Measurements from ENCODE around the gene MGAT1.
"Not testable (repeated sequence)": the region's sequence is repeated elsewhere in the genome, so short reads cannot be mapped to it uniquely, and the experiment has no call there.

MGAT1 gene

DNA sequence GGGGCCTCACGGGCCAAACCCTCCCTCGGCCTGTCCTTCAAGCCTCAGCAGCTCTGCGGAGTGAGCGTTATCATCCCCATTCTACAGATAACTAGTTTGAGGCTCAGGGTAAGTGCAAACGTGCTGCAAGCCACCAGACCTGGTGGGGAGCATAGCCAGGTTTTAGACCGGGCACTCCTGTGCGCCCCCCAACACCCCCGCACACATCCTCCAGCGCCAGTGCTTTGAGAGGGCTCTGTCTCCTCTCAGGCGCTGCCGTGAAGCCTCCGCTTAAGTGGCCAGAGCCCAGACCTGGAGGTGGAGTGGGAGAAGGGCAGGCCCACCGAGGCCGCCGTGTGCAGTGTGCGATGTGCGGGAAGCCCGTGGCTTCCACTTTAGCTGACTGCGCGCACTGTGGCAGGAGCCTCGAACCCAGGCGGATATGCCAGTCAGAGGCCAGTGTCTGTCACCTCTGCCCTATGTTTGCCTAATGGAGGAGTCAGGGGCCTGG, 1.6 kb upstream of the MGAT1 start:
- DNase-seq (ENCODE audit: low spot score): no peak

DNA sequence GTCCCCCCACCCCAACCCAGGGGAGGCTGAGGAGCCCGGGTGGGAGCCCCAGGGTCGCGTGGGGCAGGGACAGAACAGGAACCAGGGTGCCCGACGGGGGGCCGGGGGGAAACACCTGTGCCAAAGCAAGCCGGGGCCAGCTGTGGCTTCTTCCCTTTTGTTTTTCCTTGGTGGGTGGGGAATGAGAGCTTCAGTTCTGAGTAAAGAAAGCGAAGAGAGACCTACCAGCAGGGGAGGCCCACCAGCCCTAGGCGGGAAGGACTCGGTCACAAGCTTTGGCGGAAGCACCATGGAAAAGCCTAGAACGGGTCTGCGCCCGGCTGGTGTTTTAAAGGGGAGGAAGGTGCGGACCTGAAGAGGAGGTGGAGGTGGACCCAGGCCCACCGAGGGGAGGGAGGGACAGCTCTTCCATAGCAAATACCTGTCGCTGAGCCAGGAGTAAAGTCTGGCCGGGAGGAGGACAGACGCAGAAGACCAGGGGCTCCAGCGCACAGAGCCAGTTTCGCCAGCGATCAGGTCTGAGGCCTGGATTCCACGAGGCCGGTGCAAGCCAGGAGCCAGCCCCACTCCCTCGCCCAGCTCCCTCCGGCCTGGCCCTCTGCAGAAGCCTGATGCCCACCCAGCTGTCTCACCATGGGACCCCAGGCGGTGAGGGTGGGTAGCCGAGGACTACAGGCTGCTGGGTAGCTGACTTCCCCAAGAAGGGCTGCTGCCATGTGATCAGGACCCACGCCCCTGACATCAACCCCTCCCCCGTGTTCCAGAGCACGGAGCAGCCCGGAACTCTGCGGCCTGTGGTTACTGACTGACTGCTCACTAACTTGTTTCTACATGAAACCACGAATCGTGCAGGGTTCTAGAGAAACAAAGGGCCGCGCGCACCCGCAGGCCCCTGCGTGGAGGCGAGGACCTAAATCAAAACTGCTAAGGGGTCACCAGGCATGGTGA, 849 bp upstream of the MGAT1 start:
- DNase-seq (ENCODE audit: low spot score): peak; percentile 93

DNA sequence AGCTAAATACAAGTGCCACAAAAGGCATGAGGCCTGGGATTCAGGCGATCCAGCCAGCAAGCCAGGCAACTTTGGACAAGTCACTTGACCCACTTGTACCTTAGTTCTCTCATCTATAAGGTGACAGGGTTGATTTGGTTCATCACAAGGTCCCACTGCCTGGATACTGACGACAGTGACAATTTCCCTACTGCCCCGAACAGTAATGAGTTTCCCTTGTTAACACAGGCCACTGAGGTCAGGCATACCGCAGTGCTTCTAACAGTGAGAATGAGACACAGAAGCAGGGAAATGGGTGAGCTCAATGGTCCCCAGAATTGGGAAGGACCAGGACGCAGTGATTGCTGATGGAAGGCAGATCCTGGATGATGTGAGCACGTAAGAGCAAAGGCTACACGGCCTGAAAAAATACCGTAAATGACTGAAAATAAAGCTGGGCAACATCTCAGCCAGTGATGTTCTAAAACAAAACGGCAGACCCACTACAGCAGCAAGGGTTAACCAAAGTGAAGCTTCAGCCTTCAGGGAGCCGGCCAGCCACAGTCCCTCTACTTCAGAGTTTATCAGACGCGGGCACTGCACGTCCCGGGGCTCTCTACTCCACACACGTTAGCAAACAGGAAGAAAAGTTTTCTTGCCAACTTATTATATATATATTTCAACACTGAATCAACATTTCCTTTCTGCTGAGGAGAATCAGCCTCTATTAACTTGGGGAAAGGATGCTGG, 846 bp downstream of the MGAT1 start:
- no peak for DNase-seq (ENCODE audit: low spot score)

DNA sequence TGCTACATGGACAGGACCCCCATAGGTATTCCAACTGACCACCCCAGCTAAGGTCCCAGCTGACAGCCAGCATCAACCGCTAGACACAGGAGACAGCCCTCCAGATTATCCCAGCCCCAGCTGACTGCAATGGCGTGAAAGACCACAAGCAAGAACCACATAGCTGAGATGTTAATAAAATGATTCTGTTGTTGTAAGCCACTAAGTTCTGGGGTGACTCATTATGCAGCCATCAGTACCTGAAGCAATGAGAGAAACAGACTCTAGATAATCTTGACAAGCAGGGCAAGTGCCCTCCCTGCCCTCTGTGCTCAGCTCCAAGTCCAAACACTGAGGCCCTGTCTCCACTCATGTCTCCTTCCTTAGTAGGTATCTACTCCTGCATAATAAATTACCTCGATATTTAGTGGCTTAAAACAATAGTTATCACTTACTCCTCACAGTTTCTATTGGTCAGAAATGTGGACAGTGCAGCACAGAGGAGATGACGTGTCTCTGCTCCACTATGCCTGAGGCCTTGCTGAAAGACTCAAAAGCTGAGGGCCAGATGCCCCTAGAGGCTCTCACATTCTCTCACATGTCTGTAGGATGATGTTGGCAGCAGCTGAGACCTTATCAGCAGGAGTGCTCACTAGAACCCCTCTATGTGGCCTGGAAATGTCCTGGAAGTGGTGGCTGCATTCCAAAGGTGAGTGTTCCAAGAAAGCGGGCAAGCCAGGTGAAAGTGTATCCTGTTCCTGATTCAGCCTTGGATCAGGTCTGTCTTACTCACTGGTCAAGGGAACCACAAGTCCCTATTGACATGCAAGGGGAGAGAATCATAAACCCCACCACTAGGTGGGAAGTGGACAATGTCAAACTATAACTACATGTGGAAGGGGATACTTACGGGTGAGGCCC, 2.5 kb downstream of the MGAT1 start:
- no peak for DNase-seq (ENCODE audit: low spot score)

DNA sequence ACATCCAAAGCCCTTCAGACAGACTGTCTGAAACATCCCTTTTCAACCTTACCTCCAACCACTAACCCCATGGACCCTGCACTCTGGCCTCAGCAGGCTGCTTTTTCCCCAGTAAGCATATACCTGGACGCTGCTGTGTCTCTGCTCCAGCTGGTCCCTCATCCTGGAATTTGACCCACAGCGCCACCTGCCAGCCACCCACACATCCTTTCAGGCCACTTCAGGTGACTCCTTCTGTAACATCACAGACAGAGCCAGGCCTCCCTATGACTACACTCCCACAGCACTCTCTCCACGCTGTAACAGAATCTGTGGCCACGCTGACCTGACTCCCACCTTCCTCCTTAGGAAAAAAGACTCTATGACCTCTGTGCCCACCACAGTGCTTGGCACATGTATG, 3.4 kb downstream of the MGAT1 start:
- DNase-seq (ENCODE audit: low spot score): no peak

DNA sequence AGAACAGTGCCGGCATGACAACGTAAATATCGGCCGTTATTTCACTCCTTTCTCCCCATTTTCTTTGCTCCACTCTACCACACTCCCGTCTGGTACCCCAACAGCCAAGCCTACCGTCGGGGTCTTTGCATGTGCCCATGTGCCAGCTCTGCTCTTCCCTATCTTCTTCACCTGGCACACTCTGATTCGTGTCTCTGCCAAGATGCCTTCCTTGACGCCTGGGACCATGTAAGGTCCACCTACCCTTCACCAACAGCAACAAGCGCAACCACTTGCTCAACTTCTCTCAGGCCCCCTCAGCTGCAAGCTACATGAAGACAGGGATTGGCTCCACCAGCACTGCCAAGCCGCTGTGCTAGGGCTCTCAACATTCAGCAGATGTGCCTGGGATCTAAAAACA, 4.4 kb downstream of the MGAT1 start:
- DNase-seq (ENCODE audit: low spot score): no peak

DNA sequence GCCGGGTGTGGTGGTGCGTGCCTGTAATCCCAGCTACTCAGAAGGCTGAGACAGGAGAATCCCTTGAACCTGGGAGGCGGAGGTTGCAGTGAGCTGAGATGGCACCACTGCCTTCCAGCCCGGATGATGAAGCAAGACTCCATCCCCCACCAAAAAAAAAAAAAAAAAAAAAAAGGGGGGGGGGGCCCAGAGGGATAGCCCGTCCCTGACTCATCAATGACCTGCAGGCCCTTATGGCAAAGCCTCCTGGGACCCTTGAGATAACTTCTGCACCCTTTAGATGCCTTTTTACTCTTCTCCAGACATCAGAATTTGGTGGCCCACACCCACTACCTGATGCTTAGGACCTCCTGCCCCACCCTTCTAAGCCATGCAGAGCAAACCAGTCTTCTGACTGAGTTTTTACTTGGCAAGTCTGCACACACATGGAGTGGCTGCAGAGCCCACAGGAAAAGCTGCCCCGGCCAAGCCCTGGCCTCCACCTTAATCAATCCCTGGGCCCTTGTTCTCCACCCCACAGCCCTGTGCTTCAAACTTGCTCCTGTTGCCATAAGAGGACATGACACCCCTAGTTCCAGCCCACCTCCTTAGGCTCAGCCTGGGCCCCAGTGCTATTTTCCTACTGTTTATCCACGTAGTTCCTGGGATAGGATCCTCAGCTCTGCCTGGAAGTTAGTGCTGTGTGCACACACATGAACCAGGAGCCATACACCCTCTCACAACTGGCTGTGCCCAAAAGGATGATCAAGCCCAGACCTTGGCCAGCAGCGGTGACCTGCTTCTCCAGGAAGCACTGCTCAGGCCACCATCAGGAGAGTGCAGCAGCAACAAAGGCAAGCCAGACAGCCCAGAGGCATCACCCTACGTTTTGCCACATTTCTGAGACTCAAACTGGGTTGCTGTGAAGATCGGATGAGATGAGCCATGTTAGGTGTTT, 5.1 kb downstream of the MGAT1 start:
- DNase-seq (ENCODE audit: low spot score): no peak

DNA sequence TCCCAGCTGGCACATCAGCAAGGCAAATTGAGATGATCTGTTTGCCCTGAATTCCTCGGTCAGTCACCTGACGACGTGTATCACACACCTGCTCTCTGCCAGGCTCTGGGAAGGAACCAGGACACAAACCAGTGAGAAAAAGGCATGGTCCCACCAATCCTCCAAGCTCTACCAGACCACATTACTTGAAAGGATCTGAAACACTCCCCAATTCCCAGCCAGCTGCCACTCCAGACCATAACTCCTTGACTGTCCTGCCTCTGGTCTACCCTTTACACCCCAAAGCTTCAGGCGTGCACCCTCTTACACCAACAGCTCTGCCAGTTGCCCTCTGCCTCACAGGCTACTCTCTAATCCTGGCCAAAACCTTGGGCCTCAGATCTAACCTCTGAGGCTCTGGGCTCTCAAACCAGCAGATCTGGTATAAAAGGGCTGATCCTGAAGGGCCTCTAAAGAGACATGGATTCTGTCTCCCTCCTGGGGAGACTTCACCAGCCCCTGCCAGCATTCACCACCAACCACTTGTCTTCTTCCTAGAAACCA, 6.8 kb downstream of the MGAT1 start:
- DNase-seq (ENCODE audit: low spot score): no peak

DNA sequence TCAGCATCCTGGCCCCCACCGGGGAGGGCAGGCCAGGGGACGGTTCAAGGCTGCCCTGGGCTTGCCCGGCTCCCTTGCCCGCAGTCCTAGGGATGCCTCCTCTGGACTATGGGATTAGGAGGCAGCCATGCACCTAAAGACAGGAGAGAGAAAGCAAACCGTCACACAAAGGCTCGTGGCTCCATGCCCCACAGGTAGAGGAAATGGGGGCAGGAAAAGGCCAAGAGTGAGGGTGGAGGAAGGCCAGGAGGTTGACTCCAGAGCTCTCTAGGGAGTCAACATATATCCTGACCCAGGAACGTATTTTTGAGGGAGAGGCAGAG, 9.7 kb downstream of the MGAT1 start:
- no peak for DNase-seq (ENCODE audit: low spot score)

DNA sequence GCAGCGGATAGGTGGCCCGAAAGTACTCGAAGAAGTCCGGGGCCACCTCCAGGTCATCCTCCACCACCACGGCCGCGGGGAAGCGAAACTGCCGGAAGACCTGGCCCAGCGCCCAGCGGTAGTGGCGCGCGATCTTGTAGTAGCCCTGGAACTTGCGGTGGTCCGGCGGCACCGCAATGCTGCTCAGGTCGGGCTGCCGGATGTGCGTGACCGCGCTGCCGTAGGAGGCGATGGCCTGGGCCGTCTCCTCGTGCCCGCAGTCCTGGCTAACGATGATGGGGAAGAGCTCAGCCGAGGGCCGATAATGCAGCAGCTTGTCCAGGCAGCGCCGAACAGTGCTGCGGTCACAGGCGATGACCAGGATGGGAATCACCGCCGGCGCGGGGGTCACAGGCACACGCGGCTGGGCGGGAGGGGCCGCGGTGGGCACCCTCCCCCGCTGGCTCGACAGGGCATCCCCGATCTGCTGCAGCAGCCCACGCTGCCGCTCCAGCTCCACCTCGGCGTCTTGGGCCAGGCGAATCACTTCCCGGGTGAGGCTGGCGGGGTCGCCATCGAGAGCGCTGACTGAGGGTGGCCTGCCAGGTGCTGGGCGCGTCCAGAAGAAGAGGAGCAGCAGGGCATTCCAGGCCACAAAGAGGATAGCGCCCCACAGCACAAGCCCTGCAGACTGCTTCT, 10.2 kb downstream of the MGAT1 start:
- DNase-seq (ENCODE audit: low spot score): no peak

DNA sequence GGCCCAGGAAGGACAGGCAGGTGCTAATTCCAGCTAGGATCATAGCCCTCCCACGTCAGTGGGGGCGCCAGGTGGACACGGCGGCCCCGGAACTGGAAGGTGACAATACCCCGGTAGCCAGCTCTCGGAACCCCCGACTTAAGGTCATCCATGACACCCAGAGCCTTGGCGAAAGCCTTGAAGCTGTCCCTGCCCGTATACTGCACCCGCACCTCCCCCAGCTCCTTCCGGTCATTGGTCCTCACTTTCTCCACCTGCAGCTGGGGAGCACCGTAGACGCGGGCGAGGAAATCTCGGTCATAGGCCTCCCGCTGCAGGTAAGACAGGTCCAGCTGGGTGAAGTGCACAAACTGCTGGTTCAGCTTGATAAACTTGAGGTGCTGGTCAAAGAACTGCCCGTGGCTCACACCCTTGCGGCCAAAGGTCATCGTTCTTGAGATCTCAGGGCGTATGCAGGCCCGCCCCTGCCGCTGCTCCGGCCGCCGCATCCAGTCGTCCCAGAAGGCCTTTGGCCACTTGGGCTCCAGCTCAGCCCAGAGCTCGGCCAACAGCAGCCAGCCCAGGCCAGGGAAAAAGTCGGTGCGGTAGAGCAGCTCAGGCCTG, 10.9 kb downstream of the MGAT1 start:
- no peak for DNase-seq (ENCODE audit: low spot score)

DNA sequence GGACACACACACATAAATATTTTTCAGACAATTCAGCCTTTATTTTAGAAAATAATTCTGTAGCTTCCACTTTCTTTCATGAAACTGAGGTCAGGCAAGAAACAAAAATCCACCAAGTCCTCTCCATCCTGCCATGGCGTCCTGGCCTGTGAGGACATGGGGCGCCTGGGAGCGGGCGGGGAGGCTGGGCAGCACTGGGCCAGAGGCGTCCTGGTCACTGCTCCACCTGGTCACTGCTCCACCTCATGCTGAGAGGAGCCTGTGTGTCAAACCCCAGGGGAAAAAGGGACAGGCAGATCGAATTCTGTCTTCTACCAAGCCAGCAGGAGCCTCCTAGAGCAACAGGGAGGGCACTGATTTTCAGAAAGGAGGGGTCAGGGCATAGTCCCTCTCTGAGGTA, 12.1 kb downstream of the MGAT1 start:
- DNase-seq (ENCODE audit: low spot score): no peak

DNA sequence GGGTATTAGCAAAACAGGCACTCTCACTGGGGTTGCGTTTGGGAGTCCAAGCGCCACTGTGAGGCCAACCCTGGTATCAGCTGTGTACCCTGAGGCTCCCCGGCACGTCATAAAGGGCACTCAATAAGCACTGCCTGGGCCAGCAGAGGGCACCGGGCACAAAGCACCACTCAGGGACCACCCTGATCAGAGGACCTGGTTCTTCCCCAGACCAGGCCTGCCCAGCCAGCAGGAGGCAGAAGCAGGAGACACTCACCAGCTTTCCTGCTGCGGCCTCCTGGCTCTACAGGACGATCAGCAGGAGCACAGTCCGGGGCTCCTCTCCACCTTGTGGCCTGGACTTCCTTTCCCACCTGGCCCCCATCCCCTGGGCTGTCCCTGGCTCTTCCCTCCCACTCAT, 12.6 kb downstream of the MGAT1 start:
- DNase-seq (ENCODE audit: low spot score): peak; percentile 57

DNA sequence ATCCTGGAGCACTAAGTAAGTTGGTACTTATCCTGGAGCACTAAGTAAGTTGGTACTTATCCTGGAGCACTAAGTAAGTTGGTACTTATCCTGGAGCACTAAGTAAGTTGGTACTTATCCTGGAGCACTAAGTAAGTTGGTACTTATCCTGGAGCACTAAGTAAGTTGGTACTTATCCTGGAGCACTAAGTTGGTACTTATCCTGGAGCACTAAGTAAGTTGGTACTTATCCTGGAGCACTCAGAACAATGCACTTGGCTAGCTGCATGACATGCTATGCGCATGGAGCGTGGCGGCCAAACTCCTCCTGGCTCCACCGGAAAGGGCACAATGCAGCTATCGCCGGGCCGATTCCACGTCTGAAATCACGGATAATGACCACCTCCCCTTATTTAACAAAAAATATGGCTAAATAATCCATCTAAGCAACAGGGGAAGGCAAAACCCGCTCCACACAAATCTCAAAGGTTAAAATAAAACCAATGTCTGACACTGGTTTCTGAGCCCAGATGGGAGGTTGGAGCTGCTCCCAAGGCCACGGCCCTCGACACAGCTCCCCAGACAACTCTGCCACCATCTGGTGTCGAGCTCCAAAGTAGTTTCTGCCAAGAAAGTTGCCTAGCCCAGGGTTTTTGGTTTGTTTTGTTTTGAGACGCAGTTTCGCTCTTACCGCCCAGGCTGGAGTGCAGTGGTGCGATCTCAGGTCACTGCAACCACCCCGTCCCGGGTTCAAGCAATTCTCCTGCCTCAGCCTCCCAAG, 13.8 kb downstream of the MGAT1 start:
- DNase-seq (ENCODE audit: low spot score): not testable (repeated sequence)

DNA sequence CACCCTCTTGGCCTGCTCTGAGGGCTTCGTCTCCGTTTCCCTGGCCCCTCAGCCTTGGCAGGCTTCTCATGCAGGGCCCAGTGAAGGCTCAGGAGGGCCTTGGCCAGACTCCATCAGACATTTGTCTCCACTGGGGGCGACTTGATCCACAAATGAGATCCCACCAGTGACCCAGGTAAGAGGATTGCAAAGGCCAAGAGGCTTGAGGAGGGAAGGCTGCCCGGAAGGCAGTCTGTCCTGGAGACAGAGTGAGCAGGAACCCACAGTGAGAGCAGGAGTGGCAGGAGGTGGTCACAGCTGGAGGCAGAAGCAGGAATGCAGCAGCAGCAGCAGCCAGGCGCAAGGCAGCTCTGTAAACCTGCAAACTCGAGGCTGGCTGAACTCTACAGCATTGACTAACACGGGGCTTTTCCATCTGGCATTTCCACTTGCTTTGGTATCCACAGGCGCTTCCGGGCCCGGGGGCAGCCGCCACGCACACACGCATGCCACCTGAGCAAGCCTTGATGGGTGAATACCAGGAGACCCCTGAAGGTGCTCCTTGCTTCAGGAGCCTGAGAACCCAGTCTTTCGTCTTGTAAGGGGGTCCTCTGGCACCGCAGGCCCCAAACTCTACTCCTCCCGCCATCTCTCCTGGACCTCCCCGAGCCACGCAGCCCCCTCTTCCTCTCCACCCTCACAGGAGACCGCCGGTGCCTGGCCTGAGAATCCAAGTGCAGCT, 14.7 kb downstream of the MGAT1 start:
- DNase-seq (ENCODE audit: low spot score): no peak

DNA sequence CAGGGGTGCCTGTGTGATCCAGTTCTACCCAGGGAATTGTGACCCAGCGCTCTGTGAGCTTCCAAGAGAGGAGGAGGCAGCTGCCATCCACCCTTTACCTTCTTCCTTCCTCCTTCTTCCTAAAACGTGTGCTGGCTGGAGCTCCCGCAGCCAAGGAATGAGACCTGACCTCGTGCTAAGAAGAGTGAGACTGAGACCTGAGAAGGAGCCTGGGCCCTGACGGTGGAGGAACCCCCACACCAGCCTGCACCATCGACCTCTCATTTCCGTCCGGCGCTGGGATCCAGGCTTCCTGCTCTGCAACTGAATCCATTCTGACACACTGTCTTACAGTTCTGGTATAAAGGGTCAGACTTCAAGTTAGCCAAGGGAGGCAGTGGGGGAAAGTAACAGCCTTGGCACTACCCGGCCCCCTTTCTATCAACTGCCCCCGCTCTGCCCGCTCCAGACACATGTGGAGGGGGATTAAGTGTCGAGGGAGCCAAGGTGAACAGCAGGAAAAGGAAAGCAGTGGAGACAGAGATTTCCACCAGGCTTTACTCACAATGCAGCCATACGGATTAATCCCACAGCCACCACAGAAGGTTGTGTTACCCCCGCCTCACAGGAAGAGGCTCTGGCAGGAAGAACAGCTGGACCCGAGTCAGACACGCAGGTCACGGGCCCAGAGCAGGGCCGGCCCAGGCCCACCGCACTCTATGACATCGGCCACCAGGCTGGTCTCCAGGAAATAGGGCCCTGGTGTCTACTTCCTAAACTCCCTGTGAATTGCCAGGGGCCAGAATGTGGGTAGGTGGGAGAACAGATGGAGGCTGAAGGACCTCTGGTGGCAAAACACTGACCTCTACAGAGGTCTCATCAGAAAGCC, 15.8 kb downstream of the MGAT1 start:
- no peak for DNase-seq (ENCODE audit: low spot score)

DNA sequence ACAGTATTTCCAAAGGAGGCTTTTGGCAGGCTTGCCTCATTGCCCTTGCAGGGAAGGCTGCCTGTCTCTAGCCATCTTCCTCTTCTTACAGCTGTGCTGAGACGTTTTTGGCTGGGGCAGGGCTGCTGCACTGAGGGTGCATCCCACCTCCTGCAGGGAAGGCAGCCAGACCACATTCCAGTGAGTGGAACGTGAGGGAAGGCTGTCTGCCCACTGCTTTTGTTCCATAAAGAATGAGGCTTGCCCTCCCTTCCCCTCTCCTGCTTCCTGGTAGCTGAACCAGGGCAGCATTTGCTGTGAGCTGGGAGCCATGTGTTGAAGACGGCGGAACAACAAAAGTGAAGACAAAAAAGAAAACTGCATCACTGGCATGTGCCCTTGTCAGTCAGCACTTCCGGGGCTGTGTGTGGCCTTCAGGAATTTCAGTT, 16.8 kb downstream of the MGAT1 start:
- no peak for DNase-seq (ENCODE audit: low spot score)
